SU-DHL-6 (cell line): ENCODE measurements around the gene TNIK.

Experiments
- H2AFZ ChIP-seq: fragments of 200-600 bp; sonication (generic); 2 replicates; pipeline ENCODE4 v1.6.1; 2014; ENCODE audit warnings: low read depth, mild to moderate bottlenecking, moderate library complexity, mixed read lengths, antibody characterized with exemption, low read length; ENCODE audit not compliant: severe bottlenecking
- H3F3A ChIP-seq: fragments of 200-600 bp; shearing (Covaris generic); 2 replicates; pipeline ENCODE4 v1.6.0; 2016; ENCODE audit warnings: antibody characterized with exemption, mild to moderate bottlenecking; ENCODE audit not compliant: insufficient read depth
- H3K27ac ChIP-seq: fragments of 200-600 bp; sonication (generic); 2 replicates; pipeline ENCODE4 v1.5.1; 2016; ENCODE audit warnings: low read depth, mild to moderate bottlenecking, low read length, moderate library complexity, mixed read lengths
- H3K27me3 ChIP-seq: fragments of 200-600 bp; sonication (generic), shearing (Covaris generic); 2 replicates; pipeline ENCODE4 v1.6.0; 2014; ENCODE audit warnings: mild to moderate bottlenecking, low read length
- H3K36me3 ChIP-seq: fragments of 200-600 bp; sonication (generic); 2 replicates; pipeline ENCODE4 v1.6.1; 2014; ENCODE audit warnings: mild to moderate bottlenecking, low read length, mixed read lengths
- H3K4me2 ChIP-seq: fragments of 300-600, 200-600 bp; shearing (Covaris generic), sonication (generic); 2 replicates; pipeline ENCODE4 v1.6.0; 2014; ENCODE audit warnings: low read length, low read depth, mild to moderate bottlenecking; ENCODE audit not compliant: poor library complexity, severe bottlenecking
- H3K4me3 ChIP-seq: fragments of 200-600 bp; sonication (generic); 2 replicates; pipeline ENCODE4 v1.5.1; 2014; ENCODE audit warnings: antibody characterized with exemption, low read length, mild to moderate bottlenecking, mixed read lengths; ENCODE audit not compliant: insufficient read depth, poor library complexity, severe bottlenecking
- H3K79me2 ChIP-seq: fragments of 200-600 bp; sonication (generic); 2 replicates; pipeline ENCODE4 v1.6.1; 2014; ENCODE audit warnings: mild to moderate bottlenecking, low read length, moderate library complexity; ENCODE audit not compliant: insufficient read depth
- H3K9ac ChIP-seq: fragments of 200-600 bp; sonication (generic); 2 replicates; pipeline ENCODE4 v1.7.0; 2014; ENCODE audit warnings: mild to moderate bottlenecking, low read length
- H3K9me2 ChIP-seq: fragments of 200-600 bp; sonication (generic); replicated peaks from 2 replicates; pipeline ENCODE4 v1.6.1; 2014; ENCODE audit warnings: low read length; ENCODE audit not compliant: insufficient read depth
- H3K9me3 ChIP-seq: fragments of 200-600 bp; sonication (generic); 2 replicates; pipeline ENCODE4 v1.6.1; 2014; ENCODE audit warnings: low read length, mixed read lengths; ENCODE audit not compliant: insufficient read depth
- H4K20me1 ChIP-seq: fragments of 200-600 bp; sonication (generic); 2 replicates; pipeline ENCODE4 v1.6.1; 2014; ENCODE audit warnings: low read depth, mild to moderate bottlenecking, antibody characterized with exemption, low read length, moderate library complexity, mixed read lengths
- EZH2phosphoT487 ChIP-seq: fragments of 200-600 bp; sonication (generic), shearing (Covaris generic); conservative IDR thresholded peaks from 2 replicates; pipeline ENCODE4 v1.6.1; 2018; ENCODE audit warnings: mild to moderate bottlenecking, antibody characterized with exemption, low read length, moderate library complexity, mixed read lengths
- TF ChIP-seq, protein P1 (sequence below): fragments of 200-600 bp; sonication (generic); IDR thresholded peaks from one replicate; pipeline ENCODE4 v1.5.1; 2017; ENCODE audit warnings: antibody characterized with exemption, mild to moderate bottlenecking, low read length, moderate library complexity; ENCODE audit not compliant: insufficient read depth, poor library complexity, severe bottlenecking

TNIK gene

GRCh38 chr3:171397089-171397488, 63.1 kb downstream of the TNIK start:
- no peak overlapping the region for H2AFZ ChIP-seq
- H3K4me3 ChIP-seq = no peak overlapping the region
- no peaks in the 10 kb centered on the region for H3K9me3 ChIP-seq

DNA sequence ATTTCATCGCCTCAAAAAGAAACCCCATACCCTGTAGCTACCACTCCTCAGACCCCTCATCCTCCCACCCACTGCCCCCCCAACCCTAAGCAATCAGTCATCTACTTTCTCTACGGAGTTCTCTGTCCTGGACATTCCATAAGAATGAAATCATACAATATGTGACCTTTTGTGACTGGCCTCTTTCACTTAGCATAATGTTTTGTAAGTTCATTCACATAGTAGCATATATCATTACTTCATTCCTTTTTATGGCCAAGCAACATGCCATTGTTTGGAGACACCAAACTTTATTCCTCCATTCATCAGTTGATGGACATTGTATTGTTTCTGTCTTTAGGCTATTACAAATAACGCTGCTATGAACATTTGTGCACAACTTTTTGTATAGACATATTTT, 64.2 kb downstream of the TNIK start:
- no peaks in the 10 kb centered on the region for H3K27me3 ChIP-seq

More at GRCh38 chr3:171397089-171397488, 63.1 kb downstream of the TNIK start:
- 0 out of 2 replicates have a peak, but pooled peaks cover 3% of the 10 kb centered on the region for H3K9me2 ChIP-seq
- H3K27me3 ChIP-seq = no peaks in the 10 kb centered on the region
- H4K20me1 ChIP-seq = no peaks in the 10 kb centered on the region
- no peak overlapping the region for H3K4me2 ChIP-seq
- H3K27ac ChIP-seq = no peak overlapping the region
- H3K36me3 ChIP-seq = no peaks in the 10 kb centered on the region
- no peaks in the 10 kb centered on the region for H3K79me2 ChIP-seq
- H3F3A ChIP-seq = no peaks in the 10 kb centered on the region
- no peak overlapping the region for H3K9ac ChIP-seq
- TF ChIP-seq, protein P1, sequence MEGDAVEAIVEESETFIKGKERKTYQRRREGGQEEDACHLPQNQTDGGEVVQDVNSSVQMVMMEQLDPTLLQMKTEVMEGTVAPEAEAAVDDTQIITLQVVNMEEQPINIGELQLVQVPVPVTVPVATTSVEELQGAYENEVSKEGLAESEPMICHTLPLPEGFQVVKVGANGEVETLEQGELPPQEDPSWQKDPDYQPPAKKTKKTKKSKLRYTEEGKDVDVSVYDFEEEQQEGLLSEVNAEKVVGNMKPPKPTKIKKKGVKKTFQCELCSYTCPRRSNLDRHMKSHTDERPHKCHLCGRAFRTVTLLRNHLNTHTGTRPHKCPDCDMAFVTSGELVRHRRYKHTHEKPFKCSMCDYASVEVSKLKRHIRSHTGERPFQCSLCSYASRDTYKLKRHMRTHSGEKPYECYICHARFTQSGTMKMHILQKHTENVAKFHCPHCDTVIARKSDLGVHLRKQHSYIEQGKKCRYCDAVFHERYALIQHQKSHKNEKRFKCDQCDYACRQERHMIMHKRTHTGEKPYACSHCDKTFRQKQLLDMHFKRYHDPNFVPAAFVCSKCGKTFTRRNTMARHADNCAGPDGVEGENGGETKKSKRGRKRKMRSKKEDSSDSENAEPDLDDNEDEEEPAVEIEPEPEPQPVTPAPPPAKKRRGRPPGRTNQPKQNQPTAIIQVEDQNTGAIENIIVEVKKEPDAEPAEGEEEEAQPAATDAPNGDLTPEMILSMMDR = no peak
- no peak for TF ChIP-seq EZH2phosphoT487

DNA sequence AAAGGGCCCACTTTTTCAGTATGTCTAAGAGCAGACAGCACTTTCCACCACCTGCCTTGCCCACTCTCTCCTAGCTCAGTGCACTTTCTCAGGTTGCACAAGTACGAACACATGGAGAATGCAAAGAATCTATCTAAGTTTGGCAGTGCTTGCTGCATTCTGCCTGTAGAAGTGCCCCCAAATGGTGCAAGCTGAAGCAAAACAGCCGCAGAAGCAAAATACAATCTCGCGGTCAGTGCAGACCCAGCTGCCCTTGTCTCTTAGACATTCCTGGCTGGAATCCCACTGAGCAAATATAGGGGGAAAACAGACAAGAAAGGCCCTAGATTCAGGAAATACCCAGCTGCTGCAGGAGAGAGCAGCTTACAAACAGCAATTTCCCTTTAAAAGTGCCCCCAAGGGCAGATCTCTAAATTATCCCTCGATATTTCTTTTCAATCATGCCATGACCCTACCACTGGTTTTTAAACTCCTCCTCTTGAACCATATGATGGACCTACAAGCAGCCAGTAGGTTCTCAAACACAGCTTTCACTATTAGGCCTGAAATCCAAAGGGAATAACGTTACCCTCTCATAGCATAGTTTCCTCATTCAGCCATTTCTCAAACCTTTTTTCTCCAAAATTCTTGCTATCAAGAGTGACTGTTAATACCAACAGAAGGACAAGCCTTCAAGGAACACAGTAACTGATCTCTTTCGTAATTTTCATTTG, 67.0 kb downstream of the TNIK start:
- no peaks in the 10 kb centered on the region for H3F3A ChIP-seq
- H3K4me2 ChIP-seq = no peak overlapping the region
- H3K9me2 ChIP-seq = 0 out of 2 replicates have a peak, but pooled peaks cover 3% of the 10 kb centered on the region
- no peaks in the 10 kb centered on the region for H3K27me3 ChIP-seq
- H3K4me3 ChIP-seq = no peak overlapping the region
- TF ChIP-seq, protein P1 = no peak
- TF ChIP-seq EZH2phosphoT487 = no peak
- H3K36me3 ChIP-seq = no peaks in the 10 kb centered on the region
- no peak overlapping the region for H2AFZ ChIP-seq
- H4K20me1 ChIP-seq = no peaks in the 10 kb centered on the region
- no peak overlapping the region for H3K27ac ChIP-seq
- no peaks in the 10 kb centered on the region for H3K9me3 ChIP-seq
- no peak overlapping the region for H3K9ac ChIP-seq
- no peaks in the 10 kb centered on the region for H3K79me2 ChIP-seq

More for the DNA sequence above, 64.2 kb downstream of the TNIK start:
- H3K9ac ChIP-seq = no peak overlapping the region
- H3K27ac ChIP-seq = no peak overlapping the region
- H3K36me3 ChIP-seq = no peaks in the 10 kb centered on the region
- no peaks in the 10 kb centered on the region for H3F3A ChIP-seq
- no peak overlapping the region for H3K4me2 ChIP-seq
- no peak overlapping the region for H3K4me3 ChIP-seq
- TF ChIP-seq, protein P1 = no peak
- no peak for TF ChIP-seq EZH2phosphoT487
- no peaks in the 10 kb centered on the region for H3K79me2 ChIP-seq
- H3K9me2 ChIP-seq = 0 out of 2 replicates have a peak, but pooled peaks cover 3% of the 10 kb centered on the region
- no peak overlapping the region for H2AFZ ChIP-seq
- no peaks in the 10 kb centered on the region for H4K20me1 ChIP-seq
- H3K9me3 ChIP-seq = no peaks in the 10 kb centered on the region
